Common myeloid progenitor, CD34-positive (primary cell): ENCODE results near the gene HHATL.
A peak's percentile ranks its signal among the peaks of the same experiment; 100 is the strongest.

ENCODE experiments used
- CTCF ChIA-PET: fragments of 350-600 bp; sonication (Branson Sonifier 250); formaldehyde crosslinking; loops from one replicate; lab custom pipeline; 2021; ENCODE audit warnings: antibody characterized with exemption; lab: Charles Lee
- POLR2A ChIA-PET: fragments of 350-600 bp; sonication (Branson Sonifier 250); formaldehyde crosslinking; loops from one replicate; lab custom pipeline; 2021; ENCODE audit warnings: antibody characterized with exemption; lab: Charles Lee
- DNase-seq, 3 donors: peaks; one replicate each; pipeline versions ENCODE4 v3.0.0 to v3.0.0-alpha.2; 2013
- H3K27ac ChIP-seq, 2 experiments: 1 replicate in 1 of 2; 2 replicates in 1 of 2; pipeline ENCODE4 v1.7.0; 2013; ENCODE audit warnings: inconsistent platforms in 2 of 2, low read length in 2 of 2, mild to moderate bottlenecking in 2 of 2, low read depth in 1 of 2, moderate library complexity in 1 of 2; ENCODE audit not compliant: severe bottlenecking in 2 of 2, insufficient read depth in 1 of 2, poor library complexity in 1 of 2
- H3K27me3 ChIP-seq, 5 experiments: replicated peaks in 2 of 5; 1 replicate in 3 of 5; 2 replicates in 2 of 5; pipeline versions ENCODE4 v1.6.1 to v1.7.0; 2013; ENCODE audit warnings: low read length in 4 of 5, mild to moderate bottlenecking in 2 of 5, moderate library complexity in 2 of 5, inconsistent platforms in 1 of 5; ENCODE audit not compliant: insufficient read depth in 5 of 5, control insufficient read depth in 4 of 5
- H3K36me3 ChIP-seq, 4 experiments: 1 replicate in 2 of 4; 2 replicates in 2 of 4; pipeline versions ENCODE4 v1.6.1 to v1.7.0; 2013; ENCODE audit warnings: low read length in 3 of 4, control low read depth in 1 of 4, mild to moderate bottlenecking in 1 of 4; ENCODE audit not compliant: control insufficient read depth in 4 of 4, insufficient read depth in 4 of 4
- H3K4me1 ChIP-seq, 4 experiments: 1 replicate in 3 of 4; 2 replicates in 1 of 4; pipeline versions ENCODE4 v1.6.1 to v1.7.1; 2013; ENCODE audit warnings: low read length in 3 of 4, mild to moderate bottlenecking in 3 of 4, control low read depth in 1 of 4, inconsistent platforms in 1 of 4, moderate library complexity in 1 of 4; ENCODE audit not compliant: control insufficient read depth in 4 of 4, insufficient read depth in 4 of 4; ENCODE audit errors: control extremely low read depth in 1 of 4
- H3K4me3 ChIP-seq, 7 experiments: 1 replicate in 4 of 7; 2 replicates in 3 of 7; pipeline versions ENCODE4 v1.5.1 to v1.7.0; 2013; ENCODE audit warnings: mild to moderate bottlenecking in 7 of 7, low read length in 6 of 7, moderate library complexity in 6 of 7, inconsistent platforms in 2 of 7, low read depth in 2 of 7, control low read depth in 1 of 7; ENCODE audit not compliant: insufficient read depth in 4 of 7, control insufficient read depth in 1 of 7; ENCODE audit errors: extremely low read depth in 1 of 7
- H3K9me3 ChIP-seq, 5 experiments: 1 replicate in 4 of 5; 2 replicates in 1 of 5; pipeline versions ENCODE4 v1.6.1 to v1.7.1; 2013; ENCODE audit warnings: low read length in 4 of 5, mild to moderate bottlenecking in 2 of 5, inconsistent platforms in 1 of 5, low read depth in 1 of 5, moderate library complexity in 1 of 5; ENCODE audit not compliant: control insufficient read depth in 4 of 5, insufficient read depth in 2 of 5; ENCODE audit errors: control extremely low read depth in 1 of 5
- WGBS: methylation state at CpG from one replicate; pipeline ENCODE4 v1.1.5; 2013; ENCODE audit not compliant: insufficient coverage; 5-methylcytosine and 5-hydroxymethylcytosine counted together

The HHATL gene

GRCh38 chr3:42690191-42690590 is 12.4 kb downstream of the HHATL start:
- 96% methylated on average over 7 of the region's 7 CpGs for WGBS
- Histone ChIP-seq H3K4me3 (no peak overlapping the region), H3K9me3 (peaks cover 0 to 9% (median 0%) of the 10 kb centered on the region in 5 experiments), H3K27me3 (peaks cover 0 to 47% (median 10%) of the 10 kb centered on the region in 5 experiments), H3K27ac (no peak overlapping the region), H3K4me1 (peaks cover 0 to 9% (median 3%) of the 10 kb centered on the region in 4 experiments), H3K36me3 (no peaks in the 10 kb centered on the region)
- ChIA-PET POLR2A (no interaction called here), CTCF (no interaction called here)
- DNase-seq = no peak

- Histone ChIP-seq H3K27ac (no peak overlapping the region), H3K4me1 (peaks cover 0 to 9% (median 3%) of the 10 kb centered on the region in 4 experiments), H3K36me3 (no peaks in the 10 kb centered on the region), H3K27me3 (peaks cover 0 to 52% (median 9%) of the 10 kb centered on the region in 5 experiments), H3K4me3 (no peak overlapping the region), H3K9me3 (peaks cover 0 to 9% (median 0%) of the 10 kb centered on the region in 5 experiments)
- DNase-seq = no peak
- POLR2A ChIA-PET = no interaction called here
- CTCF ChIA-PET = no interaction called here
- 74% methylated on average over 7 of the region's 9 CpGs for WGBS
Measured at GRCh38 chr3:42689421-42690014, 13.1 kb downstream of the HHATL start.

- ChIA-PET CTCF (no interaction called here), POLR2A (no interaction called here)
- Histone ChIP-seq H3K4me3 (no peak overlapping the region), H3K4me1 (peaks cover 0 to 9% (median 3%) of the 10 kb centered on the region in 4 experiments), H3K27ac (no peak overlapping the region), H3K27me3 (peaks cover 0 to 56% (median 8%) of the 10 kb centered on the region in 5 experiments), H3K9me3 (peaks cover 0 to 9% (median 0%) of the 10 kb centered on the region in 5 experiments), H3K36me3 (no peaks in the 10 kb centered on the region)
- no peak for DNase-seq
- WGBS = 92% methylated on average over 20 of the region's 22 CpGs
Measured at GRCh38 chr3:42688487-42689420, 13.8 kb downstream of the HHATL start.

GRCh38 chr3:42688016-42688415 is 14.6 kb downstream of the HHATL start:
- 96% methylated on average over 14 of the region's 15 CpGs for WGBS

GRCh38 chr3:42686832-42687650 is 15.6 kb downstream of the HHATL start:
- 100% methylated on average over 7 of the region's 7 CpGs for WGBS
- DNase-seq = no peak
- ChIA-PET CTCF (no interaction called here), POLR2A (no interaction called here)
- Histone ChIP-seq H3K4me1 (peaks cover 0 to 9% (median 3%) of the 10 kb centered on the region in 4 experiments), H3K27me3 (peaks cover 0 to 63% (median 9%) of the 10 kb centered on the region in 5 experiments), H3K27ac (no peak overlapping the region), H3K36me3 (no peaks in the 10 kb centered on the region), H3K9me3 (peaks cover 0 to 9% (median 0%) of the 10 kb centered on the region in 5 experiments), H3K4me3 (no peak overlapping the region)

More at GRCh38 chr3:42688016-42688415, 14.6 kb downstream of the HHATL start:
- H3K4me3 ChIP-seq = no peak overlapping the region
- H3K27me3 ChIP-seq = peaks cover 0 to 60% (median 9%) of the 10 kb centered on the region in 5 experiments
- H3K27ac ChIP-seq = no peak overlapping the region
- H3K4me1 ChIP-seq = peaks cover 0 to 9% (median 3%) of the 10 kb centered on the region in 4 experiments
- ChIA-PET POLR2A (no interaction called here), CTCF (no interaction called here)
- peaks cover 0 to 9% (median 0%) of the 10 kb centered on the region in 5 experiments for H3K9me3 ChIP-seq
- no peaks in the 10 kb centered on the region for H3K36me3 ChIP-seq
- no peak for DNase-seq

- POLR2A ChIA-PET = no interaction called here
Measured at GRCh38 chr3:42685891-42686820, 16.4 kb downstream of the HHATL start.

More at GRCh38 chr3:42685891-42686820, 16.4 kb downstream of the HHATL start:
- Histone ChIP-seq H3K9me3 (peaks cover 0 to 9% (median 0%) of the 10 kb centered on the region in 5 experiments), H3K4me1 (peaks cover 0 to 9% (median 3%) of the 10 kb centered on the region in 4 experiments), H3K4me3 (peak overlapping the region in 4 of 7 experiments; percentile 5 to 46 (median 14)), H3K27ac (no peak overlapping the region), H3K27me3 (peaks cover 0 to 59% (median 9%) of the 10 kb centered on the region in 5 experiments), H3K36me3 (no peaks in the 10 kb centered on the region)
- CTCF ChIA-PET = interaction anchor here (1.6 kb wide), 1 partner anchor 13 kb away, joined by 4 read pairs; no protein-coding TSS in a partner anchor
- WGBS = 43% methylated on average over 64 of the region's 80 CpGs
- DNase-seq = peak in 2 of 3 donors; percentile 15 to 33
